ENCODE measurements around the gene ARID1B. TPM values are rescaled to one million over a fixed set of nuclear protein-coding genes. Genes with fewer than 3 reads are reported as not detected.

ARID1B gene
- total RNA-seq, 1 experiment from 2014 or later: 63.9 TPM

GRCh38 chr6:156787569-156788492 lies 10.7 kb downstream of the ARID1B start:
- no peaks in the 10 kb centered on the region for H3K27me3 Mint-ChIP-seq (ENCODE audit: insufficient read depth, unreplicated experiment)
- BruUV-seq (replicated peaks): no TSS peak
- no peak overlapping the region for H3K4me3 Mint-ChIP-seq (ENCODE audit: unreplicated experiment)
- no peak for DNase-seq (ENCODE audit: unreplicated experiment)
- no peaks in the 10 kb centered on the region for H3K9me3 Mint-ChIP-seq (ENCODE audit: unreplicated experiment)
- H3K36me3 Mint-ChIP-seq (ENCODE audit: insufficient read depth, unreplicated experiment): peaks cover 8% of the 10 kb centered on the region
- intact Hi-C loops (cut with micrococcal nuclease): no loop called here
- H3K27ac Mint-ChIP-seq (ENCODE audit: low read depth, unreplicated experiment): no peak overlapping the region
- TF ChIP-seq CTCF (IDR thresholded peaks at IDR 0.05; ENCODE audit: unreplicated experiment): no peak
- H3K4me1 Mint-ChIP-seq (ENCODE audit: insufficient read depth, unreplicated experiment): peaks cover 29% of the 10 kb centered on the region
- POLR2A ChIA-PET: interaction anchor here (0.5 to 6.2 kb wide), 8 partner anchors 10 to 1494 kb away, joined by 3 to 57 read pairs (median 4); partner anchors contain the start of genes ARID1B and TFB1M
- CTCF ChIA-PET: interaction anchor here (0.5 to 0.6 kb wide), 6 partner anchors 10 to 233 kb away, joined by 3 to 4 read pairs (median 4); no protein-coding TSS in a partner anchor

- H3K4me1 Mint-ChIP-seq (ENCODE audit: insufficient read depth, unreplicated experiment): peaks cover 22% of the 10 kb centered on the region
These were observed 12.1 kb downstream of the ARID1B start for GRCh38 chr6:156789081-156789943.

GRCh38 chr6:156790711-156791319 lies 13.6 kb downstream of the ARID1B start:
- Mint-ChIP-seq H3K4me3 (ENCODE audit: unreplicated experiment) (peak overlapping the region; percentile 42), H3K27ac (ENCODE audit: low read depth, unreplicated experiment) (peak overlapping the region; percentile 49), H3K9me3 (ENCODE audit: unreplicated experiment) (no peaks in the 10 kb centered on the region), H3K36me3 (ENCODE audit: insufficient read depth, unreplicated experiment) (peaks cover 2% of the 10 kb centered on the region), H3K4me1 (ENCODE audit: insufficient read depth, unreplicated experiment) (peaks cover 22% of the 10 kb centered on the region), H3K27me3 (ENCODE audit: insufficient read depth, unreplicated experiment) (no peaks in the 10 kb centered on the region)
- ChIA-PET CTCF (no interaction called here), POLR2A (interaction anchor here (0.5 to 2.1 kb wide), 15 partner anchors 8 to 239 kb away, joined by 3 to 29 read pairs (median 5); no protein-coding TSS in a partner anchor)
- no TSS peak for BruUV-seq (replicated peaks)
- TF ChIP-seq CTCF (IDR thresholded peaks at IDR 0.05; ENCODE audit: unreplicated experiment): no peak
- intact Hi-C loops (cut with micrococcal nuclease): no loop called here
- no peak for DNase-seq (ENCODE audit: unreplicated experiment)

More at GRCh38 chr6:156789081-156789943, 12.1 kb downstream of the ARID1B start:
- Mint-ChIP-seq H3K27ac (ENCODE audit: low read depth, unreplicated experiment) (peak overlapping the region; percentile 57), H3K9me3 (ENCODE audit: unreplicated experiment) (no peaks in the 10 kb centered on the region), H3K4me3 (ENCODE audit: unreplicated experiment) (no peak overlapping the region), H3K36me3 (ENCODE audit: insufficient read depth, unreplicated experiment) (peaks cover 8% of the 10 kb centered on the region), H3K27me3 (ENCODE audit: insufficient read depth, unreplicated experiment) (no peaks in the 10 kb centered on the region)
- intact Hi-C loops (cut with micrococcal nuclease): no loop called here
- TF ChIP-seq CTCF (IDR thresholded peaks at IDR 0.05; ENCODE audit: unreplicated experiment): no peak
- POLR2A ChIA-PET: interaction anchor here (0.8 to 1.8 kb wide), 4 partner anchors 9 to 163 kb away, joined by 3 to 6 read pairs (median 6); no protein-coding TSS in a partner anchor
- BruUV-seq (replicated peaks): no TSS peak
- CTCF ChIA-PET: interaction anchor here (0.9 kb wide), 1 partner anchor 159 kb away, joined by 3 read pairs; no protein-coding TSS in a partner anchor
- no peak for DNase-seq (ENCODE audit: unreplicated experiment)

Data from MCF 10A (cell line).